ENCODE results near the gene KIF26B. TPM values are rescaled to one million over a fixed set of nuclear protein-coding genes. Genes with fewer than 3 reads are reported as not detected.

Gene KIF26B
- total and polyA plus RNA-seq, 2 experiments from 2014 or later = 0.03 to 0.76 TPM

- no peaks in the 10 kb centered on the region for H3K9me3 Mint-ChIP-seq
- Histone ChIP-seq H2AFZ (0 out of 2 replicates have a peak overlapping the region, but pooled peaks have one; percentile 66), H3K36me3 (ENCODE audit: insufficient read depth) (no peaks in the 10 kb centered on the region), H3K4me1 (ENCODE audit: insufficient read depth) (peaks cover 18% of the 10 kb centered on the region), H3K79me2 (replicated peaks; ENCODE audit: insufficient read depth) (no peaks in the 10 kb centered on the region), H3F3A (replicated peaks; ENCODE audit: low read depth) (no peaks in the 10 kb centered on the region), H3K9me2 (ENCODE audit: insufficient read depth) (no peaks in the 10 kb centered on the region), H3K27ac (ENCODE audit: low read depth) (no peak overlapping the region), H3K4me2 (no peak overlapping the region), H3K27me3 (ENCODE audit: insufficient read depth) (no peaks in the 10 kb centered on the region), H3K4me3 (no peak overlapping the region), H4K20me1 (replicated peaks; ENCODE audit: insufficient read depth) (no peaks in the 10 kb centered on the region)
- H3K27me3 Mint-ChIP-seq (ENCODE audit: insufficient read depth, low read depth, poor library complexity) = peaks cover 8% of the 10 kb centered on the region
- TF ChIP-seq CTCF (conservative IDR thresholded peaks at IDR 0.05; ENCODE audit: low read depth in 2 of 2) = no peak
- no peak for TF ChIP-seq ZNF114 (CRISPR knock-in tag; IDR thresholded peaks at IDR 0.05)
- TF ChIP-seq REST (IDR thresholded peaks at IDR 0.05; ENCODE audit: unreplicated experiment) = no peak
- no peak for TF ChIP-seq JUNB (IDR thresholded peaks at IDR 0.05; ENCODE audit: unreplicated experiment)
- TF ChIP-seq ETS1 (IDR thresholded peaks at IDR 0.05) = no peak
- no peak for TF ChIP-seq STAT1 (IDR thresholded peaks at IDR 0.05; ENCODE audit: unreplicated experiment)
- TF ChIP-seq CREB1 (CRISPR knock-in tag; IDR thresholded peaks at IDR 0.05; ENCODE audit: low read depth) = no peak
- no peak for TF ChIP-seq ZNF331 (CRISPR knock-in tag; IDR thresholded peaks at IDR 0.05; ENCODE audit: low read depth)
- TF ChIP-seq NANOG (IDR thresholded peaks at IDR 0.05; ENCODE audit: borderline replicate concordance) = no peak
- no peak for TF ChIP-seq EZH2phosphoT487 (IDR thresholded peaks at IDR 0.05; ENCODE audit: unreplicated experiment)
- no peak for TF ChIP-seq POLR2AphosphoS5 (IDR thresholded peaks at IDR 0.05; ENCODE audit: low read depth)
- no peak for TF ChIP-seq EZH2 (IDR thresholded peaks at IDR 0.05; ENCODE audit: low read depth, unreplicated experiment)
- TF ChIP-seq ZNF462 (CRISPR knock-in tag; IDR thresholded peaks at IDR 0.05) = no peak
- ATAC-seq (no peak), DNase-seq (ENCODE audit: low spot score) (no peak)
- H3K4me3 Mint-ChIP-seq = no peak overlapping the region
- H3K4me1 Mint-ChIP-seq = peaks cover 21% of the 10 kb centered on the region
- H3K27ac Mint-ChIP-seq = no peak overlapping the region
- no peaks in the 10 kb centered on the region for H3K36me3 Mint-ChIP-seq (ENCODE audit: low read depth)
These were observed 28.6 kb downstream of the KIF26B start for GRCh38 chr1:245183429-245183828.
